HepG2 (cell line): Measurements from ENCODE around the gene LTC4S. TPM values are rescaled to one million over a fixed set of nuclear protein-coding genes. Genes with fewer than 3 reads are reported as not detected.
A peak's percentile ranks its signal among the peaks of the same experiment; 100 is the strongest.

Experiments
- ATAC-seq: fragments of 200-7000 bp; cut with Tn5 transposase; 3 replicates; pipeline ENCODE4 v1.9.1; 2020; ENCODE audit warnings: mild to moderate bottlenecking, moderate library complexity
- BruUV-seq: library from RNA; stranded (reverse); fragments of 400-500 nt; replicated peaks from 2 replicates; lab custom pipeline; 2021; lab: Mats Ljungman, UMichigan
- CTCF ChIA-PET: fragments of 300-600 bp; formaldehyde crosslinking; extraction: SDS; loops from one replicate; lab custom pipeline; 2021; ENCODE audit warnings: low total read pairs, inconsistent platforms, low intra/inter-chr PET ratio; lab: Yijun Ruan, JAX
- POLR2A ChIA-PET: fragments of 350-600 bp; sonication (Branson Sonifier 250); formaldehyde crosslinking; loops from one replicate; lab custom pipeline; 2020; ENCODE audit warnings: antibody characterized with exemption, inconsistent platforms; lab: Yijun Ruan, JAX
- DNase-seq: peaks from one replicate; pipeline ENCODE4 v3.0.0-alpha.2; 2015; ENCODE audit warnings: low spot score
- FAIRE-seq: peaks from 3 replicates; lab custom pipeline; 2011; peaks lifted over from hg19 to GRCh38; lab: Jason Lieb, UNC
- H2AFZ ChIP-seq: one replicate; pipeline ENCODE4 v1.6.1; 2011; ENCODE audit warnings: low read length, inconsistent platforms
- H3K27ac ChIP-seq: fragments of 300-600 bp; 3 replicates; pipeline ENCODE4 v1.8.0; 2011; ENCODE audit warnings: mixed run types, mild to moderate bottlenecking, mixed read lengths, low read length, inconsistent platforms; ENCODE audit not compliant: insufficient read depth; ENCODE audit errors: extremely low read length
- H3K27me3 ChIP-seq, 2 experiments: fragments of 200-600 bp in 1 of 2; 2 replicates in 1 of 2; 3 replicates in 1 of 2; pipeline versions ENCODE4 v1.6.0 to v1.8.0; 2011; ENCODE audit warnings: low read length in 2 of 2, mild to moderate bottlenecking in 2 of 2, moderate library complexity in 2 of 2, inconsistent platforms in 1 of 2; ENCODE audit not compliant: insufficient read depth in 2 of 2, control insufficient read depth in 1 of 2
- H3K36me3 ChIP-seq, 2 experiments: fragments of 200-600 bp in 1 of 2; replicated peaks in 1 of 2; 2 replicates in 1 of 2; 3 replicates in 1 of 2; pipeline versions ENCODE4 v1.5.1 to v1.8.0; 2011; ENCODE audit warnings: low read length in 2 of 2, inconsistent platforms in 1 of 2; ENCODE audit not compliant: insufficient read depth in 2 of 2, control insufficient read depth in 1 of 2
- H3K4me1 ChIP-seq: 2 replicates; pipeline ENCODE4 v1.5.1; 2012; ENCODE audit warnings: low read length, inconsistent platforms; ENCODE audit not compliant: insufficient read depth
- H3K4me2 ChIP-seq: 2 replicates; pipeline ENCODE4 v1.6.0; 2011; ENCODE audit warnings: low read depth, low read length, inconsistent platforms
- H3K4me3 ChIP-seq, 3 experiments: fragments of 200-600 bp in 1 of 3; sonication (generic), shearing (Covaris generic) in 1 of 3; replicated peaks in 1 of 3; 2 replicates each; pipeline ENCODE4 v1.5.1; 2011 to 2016; ENCODE audit warnings: low read length in 3 of 3, inconsistent platforms in 2 of 3, low read depth in 2 of 3, mild to moderate bottlenecking in 2 of 3, control low read depth in 1 of 3, mixed read lengths in 1 of 3; ENCODE audit not compliant: insufficient read depth in 1 of 3
- H3K79me2 ChIP-seq: one replicate; pipeline ENCODE4 v1.6.1; 2011; ENCODE audit warnings: low read length, inconsistent platforms; ENCODE audit not compliant: insufficient read depth
- H3K9ac ChIP-seq: 2 replicates; pipeline ENCODE4 v1.6.0; 2011; ENCODE audit warnings: mild to moderate bottlenecking, low read depth, low read length, inconsistent platforms; ENCODE audit not compliant: insufficient read depth
- H3K9me3 ChIP-seq: 2 replicates; pipeline ENCODE4 v1.5.1; 2012; ENCODE audit warnings: mild to moderate bottlenecking, low read length
- H4K20me1 ChIP-seq: 2 replicates; pipeline ENCODE4 v1.6.0; 2011; ENCODE audit warnings: inconsistent platforms, mild to moderate bottlenecking, low read length, moderate library complexity; ENCODE audit not compliant: insufficient read depth
- AGO2 ChIP-seq: fragments of 200-400 bp; formaldehyde crosslinking; optimal IDR thresholded peaks from 2 replicates; pipeline ENCODE3; 2017; ENCODE audit warnings: mild to moderate bottlenecking, low read depth, low read length, moderate library complexity
- AKAP8 ChIP-seq: sonication (generic); formaldehyde crosslinking; IDR thresholded peaks from 2 replicates; pipeline ENCODE4 v1.5.1; 2020; ENCODE audit warnings: mild to moderate bottlenecking, missing genetic modification reagents
- HMG20B ChIP-seq: conservative IDR thresholded peaks from 2 replicates; pipeline ENCODE4 v1.6.1; 2016; ENCODE audit warnings: missing genetic modification reagents, missing compliant biosample characterization
- HMGXB4 ChIP-seq, 2 experiments: sonication (generic) in 1 of 2; formaldehyde crosslinking in 1 of 2; IDR thresholded peaks; 2 replicates each; pipeline versions ENCODE4 v1.4.0 to v1.6.1; 2018 to 2020; ENCODE audit warnings: missing genetic modification reagents in 2 of 2, borderline replicate concordance in 1 of 2, low read depth in 1 of 2, mild to moderate bottlenecking in 1 of 2, missing biosample characterization in 1 of 2
- HOXA3 ChIP-seq: sonication (generic); formaldehyde crosslinking; IDR thresholded peaks from 2 replicates; pipeline ENCODE4 v1.5.0; 2020; ENCODE audit warnings: missing genetic modification reagents
- KDM2A ChIP-seq: sonication (generic); formaldehyde crosslinking; IDR thresholded peaks from 2 replicates; pipeline ENCODE4 v1.4.0; 2020; ENCODE audit warnings: low read depth, missing genetic modification reagents, borderline replicate concordance
- KLF9 ChIP-seq: IDR thresholded peaks from 2 replicates; pipeline ENCODE4 v1.6.1; 2016; ENCODE audit warnings: low read depth
- NFATC3 ChIP-seq: sonication (generic); formaldehyde crosslinking; IDR thresholded peaks from 2 replicates; pipeline ENCODE4 v1.5.1; 2020; ENCODE audit warnings: mild to moderate bottlenecking, missing genetic modification reagents
- NR2F1 ChIP-seq, 2 experiments: fragments of 450-650 bp in 1 of 2; formaldehyde crosslinking in 1 of 2; IDR thresholded peaks; 2 replicates each; pipeline versions ENCODE4 v1.5.0 to v1.6.1; 2016 to 2020; ENCODE audit warnings: mild to moderate bottlenecking in 1 of 2, missing compliant biosample characterization in 1 of 2, missing genetic modification reagents in 1 of 2, moderate library complexity in 1 of 2
- RAD21 ChIP-seq: fragments of 450-650 bp; formaldehyde crosslinking; IDR thresholded peaks from 2 replicates; pipeline ENCODE4 v1.5.0; 2020; ENCODE audit warnings: mild to moderate bottlenecking
- STAG1 ChIP-seq: sonication (generic); formaldehyde crosslinking; IDR thresholded peaks from 2 replicates; pipeline ENCODE4 v1.4.0; 2020; ENCODE audit warnings: missing genetic modification reagents
- ZBTB38 ChIP-seq: sonication (generic); formaldehyde crosslinking; IDR thresholded peaks from 2 replicates; pipeline ENCODE4 v1.5.1; 2020; ENCODE audit warnings: mild to moderate bottlenecking, missing genetic modification reagents
- ZHX1 ChIP-seq: sonication (generic); formaldehyde crosslinking; IDR thresholded peaks from 2 replicates; pipeline ENCODE4 v1.8.1; 2022; ENCODE audit warnings: low read depth, mild to moderate bottlenecking, missing genetic modification reagents
- WGBS: methylation state at CpG from one replicate; pipeline ENCODE4 v1.1.6; 2017; ENCODE audit warnings: low lambda C conversion rate; 5-methylcytosine and 5-hydroxymethylcytosine counted together
- in situ Hi-C: cut with HindIII; loops from 2 replicates; pipeline ENCODE4 v1.10.0; 2017; ENCODE audit warnings: low pct_unique_long_range_greater_than_20kb; ENCODE audit not compliant: extremely low pct_ligation_motif_present
- intact Hi-C: fragments of 100-400 bp; cut with micrococcal nuclease; formaldehyde crosslinking; loops from one replicate; pipeline ENCODE4 v1.10.0; 2022; ENCODE audit not compliant: unreplicated experiment
- polyA plus RNA-seq, 8 experiments: library from polyadenylated mRNA; depleted of rRNA in 3 of 8; stranded (reverse) in 7 of 8; unstranded in 1 of 8; fragments of >200 nt; fragmentation: Illumina TruSeq in 4 of 8; extraction: Trizol in 4 of 8; gene quantifications; 2 replicates each; pipeline versions ENCODE4 v1.2.1 to v1.2.3, GENCODE V29; 2011 to 2016; ENCODE audit warnings: low read depth in 4 of 8, missing spikeins in 1 of 8, mixed read lengths in 1 of 8; ENCODE audit not compliant: insufficient read depth in 1 of 8
- total RNA-seq, 5 experiments: library from RNA; depleted of rRNA; stranded (reverse); fragments of >200 nt; fragmentation: Illumina TruSeq; extraction: Trizol; gene quantifications; 2 replicates each; pipeline ENCODE4 v1.2.3, GENCODE V29; 2016; ENCODE audit warnings: low read depth in 1 of 5
- TF ChIP-seq, protein P1 (sequence below): sonication (generic); formaldehyde crosslinking; IDR thresholded peaks from 2 replicates; pipeline ENCODE4 v1.4.0; 2020; ENCODE audit warnings: missing genetic modification reagents

Gene LTC4S
- total and polyA plus RNA-seq, 2 of the 13 experiments (the other 11 are each of a cell fraction or from before 2014, with no cell fraction given): 0.35 TPM; not detected in 1

DNA sequence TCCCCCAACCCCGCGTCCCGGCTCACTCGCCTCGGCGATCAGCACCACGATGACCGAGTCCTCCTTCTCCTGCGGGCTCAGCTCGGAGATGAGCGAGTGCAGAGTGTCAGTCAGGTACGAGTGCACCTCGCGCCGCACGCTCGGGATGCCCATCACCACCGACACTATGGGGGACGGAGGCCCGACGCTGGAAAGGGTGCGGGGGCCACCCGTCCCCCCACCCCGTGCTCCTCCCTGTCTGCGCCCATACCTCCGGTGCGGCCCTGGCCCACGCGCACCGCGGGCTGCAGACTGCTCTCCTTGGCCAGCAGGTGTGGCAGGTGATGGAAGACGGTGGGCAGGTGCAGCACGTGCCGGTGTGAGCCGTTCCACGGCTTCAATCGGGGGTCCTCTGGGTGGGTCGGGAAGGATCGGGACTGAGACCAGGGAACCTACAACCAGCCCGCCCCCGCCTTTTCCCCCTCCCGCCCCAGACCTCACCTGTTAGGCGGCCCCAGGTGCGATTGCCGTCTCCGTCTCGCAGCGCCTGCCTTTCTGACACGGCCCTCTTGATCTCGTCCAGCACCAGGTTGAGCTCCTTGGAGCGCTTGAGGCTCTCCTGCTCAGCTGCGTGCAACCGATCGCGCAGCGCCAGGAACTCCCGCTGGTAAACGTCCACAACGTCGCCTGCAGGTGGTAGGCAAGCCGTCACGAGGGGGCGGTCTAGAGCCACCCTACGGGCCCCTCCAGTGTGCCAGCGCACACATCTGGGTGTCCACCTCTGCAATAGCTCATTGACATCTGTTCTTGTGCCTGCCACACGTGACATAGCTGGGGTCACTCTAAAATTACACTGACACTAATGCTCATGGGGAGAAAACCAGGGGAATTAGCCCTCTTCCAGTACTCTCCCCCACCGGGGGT lies 7.8 kb downstream of the LTC4S start:
- Histone ChIP-seq H3K4me3 (no peak overlapping the region), H3K9me3 (no peaks in the 10 kb centered on the region), H3K9ac (no peak overlapping the region), H3K4me2 (no peak overlapping the region), H2AFZ (no peak overlapping the region), H3K36me3 (peaks cover 28 to 43% of the 10 kb centered on the region in 2 experiments; a peak in 4 of 5 replicates), H4K20me1 (peaks cover 20% of the 10 kb centered on the region; the same call in 1 of the 2 replicates), H3K79me2 (peaks cover 27% of the 10 kb centered on the region), H3K4me1 (peaks cover 40% of the 10 kb centered on the region), H3K27me3 (no peaks in the 10 kb centered on the region), H3K27ac (no peak overlapping the region)
- DNase-seq (peak; percentile 40), FAIRE-seq (no peak), ATAC-seq (peak; percentile 3; the same call in 2 of the 3 replicates)
- ChIA-PET POLR2A (interaction anchor here (0.6 to 8.6 kb wide), 8 partner anchors 10 to 36 kb away, joined by 3 to 115 read pairs (median 5); partner anchors contain the start of gene SQSTM1), CTCF (interaction anchor here (1.2 to 1.5 kb wide), 2 partner anchors 23 to 35 kb away, joined by 3 to 5 read pairs; no protein-coding TSS in a partner anchor)
- intact Hi-C loops: no loop called here
- no TSS peak for BruUV-seq
- 99% methylated on average over 58 of the region's 67 CpGs for WGBS
- in situ Hi-C loops: no loop called here
- TF ChIP-seq KLF9 (CRISPR knock-in tag) (no peak), HOXA3 (CRISPR knock-in tag) (peak; percentile 65; the same call in 1 of the 2 replicates), KDM2A (0 out of 2 replicates have a peak, but pooled peaks have one; percentile 43), RAD21 (CRISPR knock-in tag) (peak; percentile 60), AGO2 (peak; percentile 85), STAG1 (CRISPR knock-in tag) (peak; percentile 62), NFATC3 (CRISPR knock-in tag) (no peak), NR2F1 (CRISPR knock-in tag; IDR thresholded peaks at IDR 0.05) (no peak), AKAP8 (CRISPR knock-in tag) (peak; percentile 79), ZHX1 (CRISPR knock-in tag) (peak; percentile 86; the same call in 1 of the 2 replicates), HMGXB4 (CRISPR knock-in tag; IDR thresholded peaks at IDR 0.05; ENCODE audit: borderline replicate concordance in 1 of 2, low read depth in 1 of 2) (0 out of 4 replicates have a peak, but pooled peaks have one; percentile 17 to 38), HMG20B (no peak), ZBTB38 (peak; percentile 100)
- TF ChIP-seq, protein P1, sequence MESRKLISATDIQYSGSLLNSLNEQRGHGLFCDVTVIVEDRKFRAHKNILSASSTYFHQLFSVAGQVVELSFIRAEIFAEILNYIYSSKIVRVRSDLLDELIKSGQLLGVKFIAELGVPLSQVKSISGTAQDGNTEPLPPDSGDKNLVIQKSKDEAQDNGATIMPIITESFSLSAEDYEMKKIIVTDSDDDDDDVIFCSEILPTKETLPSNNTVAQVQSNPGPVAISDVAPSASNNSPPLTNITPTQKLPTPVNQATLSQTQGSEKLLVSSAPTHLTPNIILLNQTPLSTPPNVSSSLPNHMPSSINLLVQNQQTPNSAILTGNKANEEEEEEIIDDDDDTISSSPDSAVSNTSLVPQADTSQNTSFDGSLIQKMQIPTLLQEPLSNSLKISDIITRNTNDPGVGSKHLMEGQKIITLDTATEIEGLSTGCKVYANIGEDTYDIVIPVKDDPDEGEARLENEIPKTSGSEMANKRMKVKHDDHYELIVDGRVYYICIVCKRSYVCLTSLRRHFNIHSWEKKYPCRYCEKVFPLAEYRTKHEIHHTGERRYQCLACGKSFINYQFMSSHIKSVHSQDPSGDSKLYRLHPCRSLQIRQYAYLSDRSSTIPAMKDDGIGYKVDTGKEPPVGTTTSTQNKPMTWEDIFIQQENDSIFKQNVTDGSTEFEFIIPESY: peak; percentile 100
